Middle frontal gyrus (tissue), 1 donor: ENCODE data around the gene SPINT1.

Source experiments
- DNase-seq: peaks from one replicate; pipeline ENCODE4 v3.0.0-alpha.2; 2015; ENCODE audit warnings: low spot score; ENCODE audit errors: extremely low spot score

Gene SPINT1, protein sequence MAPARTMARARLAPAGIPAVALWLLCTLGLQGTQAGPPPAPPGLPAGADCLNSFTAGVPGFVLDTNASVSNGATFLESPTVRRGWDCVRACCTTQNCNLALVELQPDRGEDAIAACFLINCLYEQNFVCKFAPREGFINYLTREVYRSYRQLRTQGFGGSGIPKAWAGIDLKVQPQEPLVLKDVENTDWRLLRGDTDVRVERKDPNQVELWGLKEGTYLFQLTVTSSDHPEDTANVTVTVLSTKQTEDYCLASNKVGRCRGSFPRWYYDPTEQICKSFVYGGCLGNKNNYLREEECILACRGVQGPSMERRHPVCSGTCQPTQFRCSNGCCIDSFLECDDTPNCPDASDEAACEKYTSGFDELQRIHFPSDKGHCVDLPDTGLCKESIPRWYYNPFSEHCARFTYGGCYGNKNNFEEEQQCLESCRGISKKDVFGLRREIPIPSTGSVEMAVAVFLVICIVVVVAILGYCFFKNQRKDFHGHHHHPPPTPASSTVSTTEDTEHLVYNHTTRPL

GRCh38 chr15:40843885-40844695 lies at the start of gene SPINT1:
TSS of gene SPINT1 (plus strand) at chr15:40844048. CDS start at chr15:40844555, 507 bp downstream.
- DNase-seq: no peak

- no peak for DNase-seq
These were observed 47.8 kb upstream of the SPINT1 start for GRCh38 chr15:40796041-40796440.

DNA sequence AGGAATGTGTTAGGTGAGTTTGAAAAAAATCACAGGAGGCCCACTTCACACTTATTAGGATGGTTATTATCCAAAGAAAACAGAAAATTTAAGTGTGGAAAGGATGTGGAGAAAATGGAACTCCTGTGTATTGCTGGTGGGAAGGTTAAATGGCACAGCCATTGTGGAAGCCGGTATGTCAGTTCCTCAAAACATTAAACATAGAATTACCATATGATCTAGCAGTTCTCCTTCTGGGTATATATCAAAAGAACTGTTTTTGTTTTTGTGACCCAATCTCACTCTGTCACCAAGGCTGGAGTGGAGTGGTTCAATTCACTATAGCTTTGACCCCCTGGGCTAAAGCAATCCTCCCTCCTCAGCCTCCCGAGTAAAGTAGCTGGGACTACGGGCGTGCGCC lies 47.3 kb upstream of the SPINT1 start:
- DNase-seq: no peak

- DNase-seq: no peak
These were observed 44.3 kb upstream of the SPINT1 start for GRCh38 chr15:40799523-40799922.

DNA sequence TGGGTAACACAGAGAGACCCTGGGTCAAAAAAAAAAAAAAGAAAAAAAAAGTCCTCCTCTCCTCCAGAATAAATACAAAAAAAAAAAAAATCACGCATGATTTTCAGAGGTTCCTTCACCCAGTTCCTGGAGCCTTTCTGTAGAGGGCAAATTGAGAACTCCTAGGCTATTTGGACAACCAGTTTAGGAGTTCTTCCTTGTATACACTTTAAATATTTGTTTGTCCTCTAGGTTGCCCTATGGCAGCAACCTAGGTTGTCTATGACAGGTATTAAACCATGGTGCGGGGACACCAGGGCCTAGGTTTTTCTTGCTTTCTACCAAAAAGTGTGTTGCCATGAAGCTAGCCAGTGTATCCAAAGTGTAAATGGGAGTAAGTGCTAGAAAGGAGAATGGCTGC lies 40.8 kb upstream of the SPINT1 start:
- DNase-seq: no peak

GRCh38 chr15:40803688-40804087 lies 40.2 kb upstream of the SPINT1 start:
- no peak for DNase-seq

DNA sequence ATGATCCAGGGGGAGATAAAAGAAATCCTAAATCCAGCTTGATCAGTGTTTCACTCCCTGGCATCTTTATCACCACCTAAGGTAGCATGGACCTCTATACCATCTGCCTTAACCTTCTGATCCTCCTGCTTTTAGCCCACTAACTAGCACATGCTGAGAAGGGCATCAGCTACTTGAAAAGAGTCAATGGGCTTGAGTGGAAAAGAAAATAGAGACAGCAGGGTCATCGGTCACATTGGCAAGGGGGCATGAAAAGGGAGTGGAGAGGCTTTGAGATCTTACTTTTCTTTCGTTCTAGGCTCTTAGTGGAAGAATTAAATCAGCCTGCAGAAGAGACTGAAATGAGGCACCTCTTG lies 37.2 kb upstream of the SPINT1 start:
- DNase-seq: no peak

DNA sequence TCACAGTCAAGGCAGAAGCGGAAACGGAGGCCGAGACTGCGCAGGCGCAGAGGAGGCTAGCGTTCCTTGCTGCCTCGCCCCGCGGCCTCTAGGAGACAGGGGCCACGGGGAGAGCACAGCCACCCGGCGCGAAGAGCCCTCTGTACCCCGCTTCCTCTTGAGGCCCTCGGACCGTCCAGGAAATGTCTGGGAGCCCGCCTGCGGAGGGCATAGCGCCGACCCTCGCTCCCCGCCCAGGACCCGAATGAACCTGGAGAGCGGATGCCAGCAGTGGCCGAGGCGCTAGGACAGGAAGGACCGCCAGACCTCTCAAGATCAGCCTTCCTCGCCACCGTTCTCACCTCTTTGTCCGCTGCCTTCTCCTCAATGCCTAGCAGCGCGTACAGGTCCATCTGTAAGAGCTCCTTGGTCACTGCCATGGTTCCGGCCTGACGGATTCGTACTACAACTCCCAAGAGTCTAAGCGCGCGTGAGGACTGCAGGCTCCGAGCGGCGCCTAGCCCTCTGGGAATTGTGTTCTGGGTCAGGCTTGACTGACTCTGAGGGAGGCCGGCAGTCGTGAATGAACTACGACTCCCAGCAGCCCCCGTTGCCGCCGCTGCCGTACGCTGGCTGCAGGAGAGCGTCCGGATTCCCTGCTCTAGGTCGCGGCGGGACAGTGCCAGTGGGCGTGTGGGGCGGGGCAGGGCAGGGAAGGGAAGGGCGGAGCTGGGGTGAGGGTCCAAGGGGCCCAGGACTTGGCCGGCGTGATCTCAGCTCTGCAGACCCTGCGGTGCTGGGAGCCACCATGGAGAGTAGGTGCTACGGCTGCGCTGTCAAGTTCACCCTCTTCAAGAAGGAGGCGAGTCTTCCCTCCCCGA lies 36.6 kb upstream of the SPINT1 start, which contains the start of the genes DNAJC17 and ZFYVE19:
TSS of gene DNAJC17 (minus strand) at position 446 of the 860 bp plus-strand sequence. CDS start at position 419, 27 bp downstream.
TSS of gene ZFYVE19 (plus strand) at position 62 of the 860 bp plus-strand sequence. CDS start at position 563, 501 bp downstream.
- peak; percentile 98 for DNase-seq

DNA sequence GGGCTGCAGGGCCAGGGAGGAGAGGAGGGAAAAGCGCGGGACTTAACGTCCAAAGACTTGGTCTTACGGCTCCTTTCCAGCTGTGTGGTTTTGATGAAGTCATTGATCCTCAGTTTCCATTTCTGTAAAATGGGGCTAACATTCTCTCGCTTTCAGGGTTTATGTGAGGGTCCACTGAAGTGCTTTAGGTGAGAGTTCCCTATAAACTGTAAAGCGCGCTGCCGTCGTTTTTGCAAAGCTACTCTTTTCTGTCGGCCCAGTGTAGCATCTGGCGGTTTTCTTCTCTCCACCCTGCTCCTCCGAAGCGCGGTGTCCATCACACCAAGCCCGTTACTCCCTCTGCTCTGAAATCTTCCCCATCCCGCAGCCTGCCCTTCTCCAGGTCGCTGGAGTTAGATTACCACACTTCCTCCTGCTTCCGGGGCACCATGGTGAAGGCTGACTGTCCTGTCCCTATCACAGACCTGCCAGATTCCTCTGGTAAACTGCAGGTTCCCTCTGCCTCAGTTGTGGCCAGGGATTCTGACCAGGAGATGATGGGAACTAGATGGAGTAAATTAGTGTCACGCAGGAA lies 35.9 kb upstream of the SPINT1 start:
- DNase-seq: no peak

DNA sequence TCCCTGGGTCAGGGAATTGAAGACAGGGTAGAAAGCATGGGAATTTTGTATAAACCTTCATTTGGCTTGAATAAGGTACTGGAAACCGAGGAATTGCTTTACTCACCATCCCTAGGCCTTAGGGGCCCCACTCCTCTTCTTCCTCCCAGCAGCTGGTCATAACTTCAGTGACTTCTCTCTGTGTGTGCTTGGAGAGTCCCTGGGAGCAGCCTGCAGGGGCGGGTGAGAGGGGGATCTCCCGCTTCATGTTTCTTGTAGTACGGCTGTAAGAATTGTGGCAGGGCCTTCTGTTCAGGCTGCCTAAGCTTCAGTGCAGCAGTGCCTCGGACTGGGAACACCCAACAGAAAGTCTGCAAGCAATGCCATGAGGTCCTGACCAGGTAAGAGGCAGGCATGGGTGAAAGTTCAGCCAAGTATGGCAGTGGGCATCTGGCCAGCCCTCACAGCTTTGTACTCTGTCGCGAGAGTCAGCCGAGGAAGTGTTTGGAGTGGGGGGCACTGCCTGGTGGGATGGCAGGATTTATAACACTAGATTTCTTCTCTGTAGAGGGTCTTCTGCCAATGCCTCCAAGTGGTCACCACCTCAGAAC lies 34.9 kb upstream of the SPINT1 start:
- no peak for DNase-seq

DNA sequence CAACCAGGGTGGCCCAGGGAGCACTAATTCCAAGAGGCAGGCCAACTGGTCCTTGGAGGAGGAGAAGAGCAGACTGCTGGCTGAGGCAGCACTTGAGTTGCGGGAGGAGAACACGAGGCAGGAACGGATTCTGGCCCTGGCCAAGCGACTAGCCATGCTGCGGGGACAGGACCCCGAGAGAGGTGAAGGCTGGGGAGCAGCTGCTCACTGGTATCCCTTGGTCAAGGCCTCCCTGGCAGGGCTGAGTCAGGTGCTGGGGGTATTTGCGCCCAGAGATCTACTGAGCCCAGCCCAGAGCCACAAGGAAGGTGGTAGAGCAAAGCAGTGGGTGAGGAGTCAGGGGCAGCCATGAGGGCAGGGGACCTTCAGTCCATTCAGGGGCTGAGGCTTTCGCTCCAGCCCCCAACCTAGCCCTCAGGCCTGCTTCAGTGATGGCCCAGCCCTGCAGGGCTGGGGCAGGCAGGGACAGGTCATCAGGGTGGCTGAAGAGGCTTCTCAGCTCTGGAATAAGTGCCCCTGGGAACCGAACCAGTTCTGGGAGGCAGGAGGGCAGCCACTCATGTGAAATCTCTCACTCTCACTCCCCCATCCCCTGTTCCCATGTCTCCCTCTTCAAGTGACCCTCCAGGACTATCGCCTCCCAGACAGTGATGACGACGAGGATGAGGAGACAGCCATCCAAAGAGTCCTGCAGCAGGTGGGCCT lies 31.0 kb upstream of the SPINT1 start:
- no peak for DNase-seq

DNA sequence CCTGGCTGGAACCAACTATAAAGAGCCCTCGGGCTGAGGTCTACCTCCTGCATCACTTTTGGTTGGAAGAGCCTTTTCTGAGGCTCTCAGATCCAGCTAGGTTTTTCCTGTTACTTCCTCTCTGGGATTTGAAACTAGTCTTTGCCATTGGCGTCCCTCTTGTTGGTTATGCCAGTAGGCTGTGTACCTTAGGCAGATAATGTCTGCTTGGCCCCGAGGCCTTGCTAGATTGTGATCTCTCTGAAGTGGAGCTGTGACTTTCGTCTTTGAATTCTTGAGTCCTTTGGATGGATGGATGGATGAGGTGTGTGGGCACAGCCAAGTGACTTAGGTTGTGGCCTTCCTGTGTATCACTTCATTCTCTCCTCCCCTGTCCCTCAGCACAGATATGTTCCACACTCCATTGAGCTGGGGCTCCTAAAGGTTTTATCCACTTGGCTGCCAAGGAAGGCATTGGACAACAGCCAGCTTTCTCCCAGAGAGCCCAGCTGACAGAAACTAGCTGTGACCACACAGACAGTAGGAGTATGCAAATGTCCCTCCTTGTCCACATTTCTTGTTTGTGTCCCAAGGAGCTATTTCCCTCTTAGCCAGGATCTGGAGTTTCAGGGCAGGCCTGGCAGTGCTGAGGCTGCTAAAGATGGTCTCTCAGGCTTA lies 28.7 kb upstream of the SPINT1 start:
- peak; percentile 9 for DNase-seq

- no peak for DNase-seq
These were observed 24.8 kb upstream of the SPINT1 start for GRCh38 chr15:40819048-40819447.

DNA sequence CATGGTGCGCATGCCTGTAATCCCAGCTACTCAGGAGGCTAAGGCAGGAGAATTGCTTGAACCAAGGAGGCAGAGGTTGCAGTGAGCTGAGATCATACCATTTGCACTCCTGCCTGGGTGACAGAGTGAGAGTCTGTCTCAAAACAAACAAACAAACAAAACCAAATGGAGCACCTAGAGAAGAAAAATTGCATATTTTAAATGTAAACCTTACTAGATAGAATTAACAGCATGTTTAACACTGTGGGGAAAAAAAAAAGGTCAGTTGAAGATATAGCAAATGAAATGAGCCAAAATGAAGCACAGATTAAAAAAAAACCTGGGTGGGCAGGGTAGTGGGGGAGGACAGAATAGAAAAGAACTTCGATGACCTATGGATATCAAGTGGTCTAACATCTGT lies 22.7 kb upstream of the SPINT1 start:
- no peak for DNase-seq

- DNase-seq: no peak
These were observed 20.1 kb upstream of the SPINT1 start for GRCh38 chr15:40823572-40824343.

GRCh38 chr15:40825661-40826422 lies 18.0 kb upstream of the SPINT1 start:
- no peak for DNase-seq

- DNase-seq: no peak
These were observed 17.3 kb upstream of the SPINT1 start for GRCh38 chr15:40826423-40827075.
